Kidney epithelial cell (primary cell): ENCODE data around the gene ZNF256. TPM values are rescaled to one million over a fixed set of nuclear protein-coding genes. Genes with fewer than 3 reads are reported as not detected.
A peak's percentile ranks its signal among the peaks of the same experiment; 100 is the strongest.

Experiments
- DNase-seq: peaks from one replicate; pipeline ENCODE4 v3.0.0-alpha.2; 2010; ENCODE audit warnings: low read depth
- H3K27me3 ChIP-seq: 2 replicates; pipeline ENCODE4 v1.6.0; 2011; ENCODE audit warnings: low read length; ENCODE audit not compliant: control insufficient read depth, insufficient read depth
- H3K36me3 ChIP-seq: 2 replicates; pipeline ENCODE4 v1.5.1; 2011; ENCODE audit warnings: low read length; ENCODE audit not compliant: control insufficient read depth, insufficient read depth
- H3K4me3 ChIP-seq: 2 replicates; pipeline ENCODE4 v1.5.1; 2011; ENCODE audit warnings: low read depth, mild to moderate bottlenecking, control low read depth, low read length
- total RNA-seq: library from RNA; depleted of rRNA; stranded (reverse); fragments of >200 nt; gene quantifications from 2 replicates; pipeline ENCODE4 v1.2.3, GENCODE V29; 2015
- TF ChIP-seq, protein P1 (sequence below): IDR thresholded peaks from 2 replicates; pipeline ENCODE4 v1.5.1; 2011; ENCODE audit warnings: mild to moderate bottlenecking, moderate library complexity, low read length, control low read depth, inconsistent platforms; ENCODE audit not compliant: insufficient read depth, poor library complexity, severe bottlenecking

Gene ZNF256
- 3.1 and 8.0 TPM in 2 replicates for total RNA-seq

DNA sequence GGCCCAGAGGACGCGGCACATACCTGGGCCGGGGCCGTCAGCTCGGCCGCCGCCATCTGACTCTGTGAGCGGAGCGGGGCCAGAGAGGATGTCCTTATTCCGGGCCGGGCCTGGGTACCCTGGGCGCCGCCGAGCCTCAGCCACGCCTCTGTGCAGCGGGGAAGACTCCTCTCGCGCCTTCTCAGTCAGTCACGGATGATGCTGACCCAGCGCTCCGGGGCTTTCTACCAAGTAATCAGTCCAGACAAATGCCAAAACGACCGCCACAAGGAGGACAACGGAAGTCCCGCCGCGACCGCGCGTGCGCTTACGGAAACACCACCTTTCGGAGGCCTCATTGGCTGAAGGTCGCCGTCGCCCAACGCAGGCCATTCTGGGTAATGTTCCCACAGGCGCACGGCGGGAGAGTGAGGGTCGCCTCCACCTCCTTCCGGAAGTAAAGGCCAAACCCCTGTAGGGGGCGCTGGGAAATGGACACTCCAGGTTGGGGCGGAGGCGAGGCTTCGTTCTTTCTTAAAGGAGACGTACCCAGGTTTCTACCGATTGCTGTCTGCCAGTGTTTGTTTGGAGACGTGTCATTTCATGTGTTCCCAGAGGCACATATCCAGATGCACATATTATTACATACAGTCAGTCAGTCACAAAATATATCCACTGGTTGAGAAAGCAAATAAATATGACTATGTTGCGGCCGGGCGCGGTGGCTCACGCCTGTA lies at the start of gene ZNF256:
ZNF256 (minus strand) TSS at position 288 of the 716 bp plus-strand sequence; CDS start at position 56, 232 bp downstream.
- Histone ChIP-seq H3K36me3 (no peaks in the 10 kb centered on the region), H3K27me3 (no peaks in the 10 kb centered on the region), H3K4me3 (peak within 1 kb of the TSS; percentile 90)
- peak; percentile 77 for DNase-seq
- TF ChIP-seq, protein P1, sequence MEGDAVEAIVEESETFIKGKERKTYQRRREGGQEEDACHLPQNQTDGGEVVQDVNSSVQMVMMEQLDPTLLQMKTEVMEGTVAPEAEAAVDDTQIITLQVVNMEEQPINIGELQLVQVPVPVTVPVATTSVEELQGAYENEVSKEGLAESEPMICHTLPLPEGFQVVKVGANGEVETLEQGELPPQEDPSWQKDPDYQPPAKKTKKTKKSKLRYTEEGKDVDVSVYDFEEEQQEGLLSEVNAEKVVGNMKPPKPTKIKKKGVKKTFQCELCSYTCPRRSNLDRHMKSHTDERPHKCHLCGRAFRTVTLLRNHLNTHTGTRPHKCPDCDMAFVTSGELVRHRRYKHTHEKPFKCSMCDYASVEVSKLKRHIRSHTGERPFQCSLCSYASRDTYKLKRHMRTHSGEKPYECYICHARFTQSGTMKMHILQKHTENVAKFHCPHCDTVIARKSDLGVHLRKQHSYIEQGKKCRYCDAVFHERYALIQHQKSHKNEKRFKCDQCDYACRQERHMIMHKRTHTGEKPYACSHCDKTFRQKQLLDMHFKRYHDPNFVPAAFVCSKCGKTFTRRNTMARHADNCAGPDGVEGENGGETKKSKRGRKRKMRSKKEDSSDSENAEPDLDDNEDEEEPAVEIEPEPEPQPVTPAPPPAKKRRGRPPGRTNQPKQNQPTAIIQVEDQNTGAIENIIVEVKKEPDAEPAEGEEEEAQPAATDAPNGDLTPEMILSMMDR = peak; percentile 75

DNA sequence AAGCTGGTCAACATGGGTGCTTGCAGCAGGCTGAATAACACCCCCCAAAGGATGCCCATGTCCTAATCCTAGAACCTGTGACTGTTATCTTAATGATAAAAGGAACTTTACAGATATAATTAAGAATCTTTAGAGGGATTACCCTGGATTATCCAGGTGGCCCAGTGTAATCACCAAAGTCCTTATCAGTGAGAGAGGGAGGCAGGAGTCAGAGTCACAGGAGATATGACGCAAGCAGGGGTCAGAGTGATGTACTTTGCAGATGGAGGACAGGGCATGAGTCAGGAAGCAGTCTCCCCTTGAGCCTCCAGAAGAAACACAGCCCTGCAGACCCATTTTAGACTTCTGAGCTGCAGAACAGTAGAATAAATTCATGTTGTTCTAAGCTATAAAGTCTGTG lies 45.3 kb upstream of the ZNF256 start:
- no peaks in the 10 kb centered on the region for H3K27me3 ChIP-seq
- no peak for DNase-seq
- H3K36me3 ChIP-seq = peaks cover 5% of the 10 kb centered on the region
- TF ChIP-seq, protein P1 = no peak
- H3K4me3 ChIP-seq = no peak overlapping the region

DNA sequence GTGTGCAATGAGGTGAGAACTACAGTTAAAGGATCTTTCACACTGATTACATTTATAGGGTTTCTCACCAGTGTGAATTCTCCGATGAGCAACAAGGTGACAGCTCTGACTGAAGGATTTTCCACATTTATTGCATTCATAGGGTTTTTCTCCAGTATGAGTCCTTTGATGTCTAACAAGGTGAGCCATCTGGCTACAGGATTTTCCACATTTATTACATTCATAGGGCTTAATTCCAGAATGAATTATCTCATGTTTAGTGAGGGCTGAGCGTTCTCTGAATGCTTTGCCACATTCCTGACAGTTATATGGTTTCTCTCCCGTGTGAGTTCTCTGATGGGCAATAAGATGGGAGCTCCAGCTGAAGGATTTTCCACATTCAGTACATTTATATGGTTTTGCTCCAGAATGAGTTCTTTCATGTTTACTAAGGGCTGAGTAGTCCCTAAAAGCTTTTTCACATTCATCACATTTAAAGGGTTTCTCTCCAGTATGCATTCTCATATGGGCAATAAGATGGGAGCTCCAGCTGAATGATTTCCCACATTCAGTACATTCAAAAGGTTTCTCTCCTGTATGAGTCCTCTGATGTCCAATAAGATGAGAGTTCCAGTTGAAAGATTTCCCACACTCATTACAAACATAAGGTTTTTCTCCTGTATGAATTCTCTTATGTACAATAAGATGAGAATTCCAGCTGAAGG lies 31.2 kb upstream of the ZNF256 start:
- Histone ChIP-seq H3K36me3 (peaks cover 1% of the 10 kb centered on the region), H3K27me3 (no peaks in the 10 kb centered on the region)

DNA sequence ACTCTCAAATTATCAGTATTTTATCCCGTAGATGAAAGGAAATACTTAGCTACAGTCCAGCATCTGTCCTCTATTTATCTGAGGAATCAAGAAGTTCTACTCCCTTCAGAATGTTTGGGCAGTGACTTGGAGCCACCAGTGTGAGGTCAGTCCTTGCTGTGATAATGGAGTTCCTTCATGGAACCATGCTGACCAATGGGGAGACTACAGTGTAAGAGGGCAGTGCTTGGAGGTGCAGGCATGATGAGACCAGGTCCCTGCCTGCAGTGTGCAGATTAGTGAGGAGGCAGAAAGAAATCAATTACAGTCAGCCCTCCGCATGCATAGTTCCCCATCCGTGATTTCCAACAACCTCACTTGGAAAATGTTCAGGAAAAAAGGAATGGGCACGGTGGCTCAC lies 26.9 kb upstream of the ZNF256 start, which contains the start of gene C19orf18:
C19orf18 (minus strand) TSS at position 101 of the 400 bp plus-strand sequence. CDS start 102 bp downstream, outside the sequence.
- peaks cover 1% of the 10 kb centered on the region for H3K36me3 ChIP-seq
- no peaks in the 10 kb centered on the region for H3K27me3 ChIP-seq
- TF ChIP-seq, protein P1 = no peak
- no peak for DNase-seq
- H3K4me3 ChIP-seq = no peak within 1 kb of the TSS

More for the DNA sequence above, 31.2 kb upstream of the ZNF256 start:
- DNase-seq = no peak
- TF ChIP-seq, protein P1 = no peak
- no peak overlapping the region for H3K4me3 ChIP-seq

DNA sequence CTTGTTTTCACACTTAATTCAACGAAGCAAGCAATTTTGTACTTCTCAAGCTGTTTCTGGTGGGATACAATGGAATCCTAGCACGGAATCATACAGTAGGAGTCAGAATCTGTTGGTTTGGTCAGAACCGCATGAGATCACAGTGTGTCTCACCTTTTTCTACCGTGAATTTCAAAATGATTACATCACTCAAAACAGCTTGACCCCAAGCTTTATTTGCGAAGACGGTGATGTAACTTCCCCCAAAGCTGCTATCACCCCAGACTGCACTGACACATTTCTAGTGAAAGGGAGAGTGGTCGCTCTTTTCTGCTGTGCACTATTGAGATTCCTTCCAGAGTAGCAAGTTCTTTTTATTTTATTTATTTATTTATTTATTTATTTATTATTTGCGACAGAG lies 17.3 kb upstream of the ZNF256 start:
- TF ChIP-seq, protein P1 = no peak
- Histone ChIP-seq H3K4me3 (no peak overlapping the region), H3K27me3 (no peaks in the 10 kb centered on the region), H3K36me3 (no peaks in the 10 kb centered on the region)
- DNase-seq = no peak
